ENCODE measurements around the gene SORCS1.

DNA sequence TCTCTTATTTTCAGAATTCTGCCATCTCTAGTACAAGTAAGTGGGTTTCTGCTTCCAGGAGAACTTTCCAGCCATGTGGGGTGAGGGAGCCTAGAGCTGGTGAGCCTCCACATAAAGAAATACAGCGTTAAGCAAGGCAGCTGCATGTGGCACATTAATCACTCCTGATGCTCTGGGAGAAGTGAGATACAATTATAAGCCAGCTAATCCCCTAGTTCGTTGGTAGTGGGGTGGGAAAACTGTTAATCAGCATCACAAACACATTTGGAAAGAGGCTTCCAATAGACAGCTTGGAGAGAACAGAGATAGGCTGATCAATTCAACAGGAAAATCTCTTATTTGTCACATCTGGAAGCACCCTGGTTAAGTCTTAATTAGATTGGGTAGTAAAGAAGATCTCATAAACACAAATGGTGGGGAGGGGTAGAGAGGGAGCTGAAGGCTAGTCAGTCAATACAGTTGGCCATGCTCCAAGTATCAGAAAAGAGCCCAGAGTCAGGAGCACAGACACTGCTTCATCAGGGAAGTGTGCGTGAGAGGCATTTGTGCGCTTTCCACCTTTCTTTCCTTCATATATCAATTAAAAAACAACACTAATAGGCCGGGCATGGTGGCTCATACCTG lies 130.6 kb downstream of the SORCS1 start:
- TF ChIP-seq POLR2A (IDR thresholded peaks at IDR 0.05; ENCODE audit: low read depth) (no peak), POLR2AphosphoS5 (IDR thresholded peaks at IDR 0.05) (no peak), EP300 (IDR thresholded peaks at IDR 0.05) (no peak)
- TF ChIP-seq, protein P1, sequence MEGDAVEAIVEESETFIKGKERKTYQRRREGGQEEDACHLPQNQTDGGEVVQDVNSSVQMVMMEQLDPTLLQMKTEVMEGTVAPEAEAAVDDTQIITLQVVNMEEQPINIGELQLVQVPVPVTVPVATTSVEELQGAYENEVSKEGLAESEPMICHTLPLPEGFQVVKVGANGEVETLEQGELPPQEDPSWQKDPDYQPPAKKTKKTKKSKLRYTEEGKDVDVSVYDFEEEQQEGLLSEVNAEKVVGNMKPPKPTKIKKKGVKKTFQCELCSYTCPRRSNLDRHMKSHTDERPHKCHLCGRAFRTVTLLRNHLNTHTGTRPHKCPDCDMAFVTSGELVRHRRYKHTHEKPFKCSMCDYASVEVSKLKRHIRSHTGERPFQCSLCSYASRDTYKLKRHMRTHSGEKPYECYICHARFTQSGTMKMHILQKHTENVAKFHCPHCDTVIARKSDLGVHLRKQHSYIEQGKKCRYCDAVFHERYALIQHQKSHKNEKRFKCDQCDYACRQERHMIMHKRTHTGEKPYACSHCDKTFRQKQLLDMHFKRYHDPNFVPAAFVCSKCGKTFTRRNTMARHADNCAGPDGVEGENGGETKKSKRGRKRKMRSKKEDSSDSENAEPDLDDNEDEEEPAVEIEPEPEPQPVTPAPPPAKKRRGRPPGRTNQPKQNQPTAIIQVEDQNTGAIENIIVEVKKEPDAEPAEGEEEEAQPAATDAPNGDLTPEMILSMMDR (IDR thresholded peaks at IDR 0.05), result no peak

Data from esophagus muscularis mucosa (tissue), 4 donors.